Lung (tissue), 12 donors: ENCODE data around the gene PHLDA1. TPM values are rescaled to one million over a fixed set of nuclear protein-coding genes. Genes with fewer than 3 reads are reported as not detected.
A peak's percentile ranks its signal among the peaks of the same experiment; 100 is the strongest.
"Not testable (repeated sequence)": the region's sequence is repeated elsewhere in the genome, so short reads cannot be mapped to it uniquely, and the experiment has no call there.

Experiments
- ATAC-seq: fragments of 200-7000 bp; cut with Tn5 transposase; one replicate; pipeline ENCODE4 v1.9.1; 2020; ENCODE audit warnings: moderate number of reproducible peaks; ENCODE audit not compliant: insufficient read depth, low FRiP score
- DNase-seq, 3 donors: peaks; one replicate each; pipeline ENCODE4 v3.0.0-alpha.2; 2013 to 2017
- H3K27ac ChIP-seq, 2 donors: one replicate each; pipeline ENCODE4 v1.5.1; 2013; ENCODE audit warnings: mild to moderate bottlenecking in 2 of 2, moderate library complexity in 2 of 2, control low read depth in 1 of 2, inconsistent platforms in 1 of 2, low read depth in 1 of 2, low read length in 1 of 2
- H3K27me3 ChIP-seq, 3 donors: one replicate each; pipeline ENCODE4 v1.5.1; 2013; ENCODE audit warnings: low read length in 2 of 3; ENCODE audit not compliant: control insufficient read depth in 3 of 3, insufficient read depth in 3 of 3
- H3K36me3 ChIP-seq, 4 donors: one replicate each; pipeline ENCODE4 v1.5.1; 2013; ENCODE audit warnings: low read length in 4 of 4, mild to moderate bottlenecking in 1 of 4, moderate library complexity in 1 of 4; ENCODE audit not compliant: control insufficient read depth in 4 of 4, insufficient read depth in 4 of 4
- H3K4me1 ChIP-seq, 5 donors: one replicate each; pipeline ENCODE4 v1.5.1; 2013; ENCODE audit warnings: low read length in 5 of 5, mild to moderate bottlenecking in 2 of 5, moderate library complexity in 1 of 5; ENCODE audit not compliant: control insufficient read depth in 5 of 5, insufficient read depth in 5 of 5
- H3K4me3 ChIP-seq: one replicate; pipeline ENCODE4 v1.5.1; 2013; ENCODE audit warnings: mild to moderate bottlenecking, control low read depth, moderate library complexity
- H3K9ac ChIP-seq, 2 donors: one replicate each; pipeline ENCODE4 v1.5.1; 2013; ENCODE audit warnings: low read length in 2 of 2, control low read depth in 1 of 2; ENCODE audit not compliant: insufficient read depth in 1 of 2
- H3K9me3 ChIP-seq, 4 donors: one replicate each; pipeline ENCODE4 v1.5.1; 2013; ENCODE audit warnings: low read length in 3 of 4, mild to moderate bottlenecking in 1 of 4, moderate library complexity in 1 of 4; ENCODE audit not compliant: control insufficient read depth in 4 of 4, insufficient read depth in 3 of 4
- CTCF ChIP-seq: IDR thresholded peaks from 2 replicates; pipeline ENCODE4 v1.5.1; 2012; ENCODE audit warnings: mild to moderate bottlenecking; ENCODE audit errors: control extremely low read depth, extremely low read depth
- WGBS, 2 donors: extraction: QIAGEN DNeasy Blood & Tissue Kit; methylation state at CpG; one replicate each; pipeline ENCODE4 v1.1.7; 2013; 5-methylcytosine and 5-hydroxymethylcytosine counted together
- polyA plus RNA-seq, 2 donors: library from polyadenylated mRNA; stranded (reverse); fragments of 200-250 nt; gene quantifications; one replicate each; pipeline ENCODE4 v1.2.1, GENCODE V29; 2013
- total RNA-seq, 2 donors: library from RNA; depleted of rRNA in 1 of 2; stranded (reverse); fragments of >200 nt in 1 of 2; gene quantifications; one replicate each; pipeline ENCODE4 v1.2.1, GENCODE V29; 2014 to 2021
- donor health status: control.
- donor health status: control.
- donor health status: Bipolar disorder and iron deficiency.
- donor health status: healthy.
- donor health status: DM: yes; HTN: yes; CAD: no.

PHLDA1 gene
- total and polyA plus RNA-seq, 4 donors, result 6.5 to 22.1 (median 17.2) TPM

- no peak for TF ChIP-seq CTCF
Observed at GRCh38 chr12:75991753-75992152, 39.8 kb downstream of the PHLDA1 start.

GRCh38 chr12:75990189-75990912, 41.2 kb downstream of the PHLDA1 start:
- peak; percentile 76 for ATAC-seq
- no peak for TF ChIP-seq CTCF
- Histone ChIP-seq H3K27ac (no peak overlapping the region), H3K4me3 (no peak overlapping the region), H3K4me1 (peaks cover 0 to 8% (median 7%) of the 10 kb centered on the region in 5 donors), H3K27me3 (no peaks in the 10 kb centered on the region), H3K9ac (no peak overlapping the region), H3K9me3 (no peaks in the 10 kb centered on the region), H3K36me3 (no peaks in the 10 kb centered on the region)
- peak in 1 of 3 donors; percentile 56 for DNase-seq
- WGBS, 2 donors, result 67 to 80% methylated on average over 4 of the region's 4 CpGs

More at GRCh38 chr12:75991753-75992152, 39.8 kb downstream of the PHLDA1 start:
- no peak for DNase-seq
- H3K9me3 ChIP-seq, result no peaks in the 10 kb centered on the region
- no peak for ATAC-seq
- H3K4me3 ChIP-seq, result no peak overlapping the region
- no peak overlapping the region for H3K27ac ChIP-seq
- H3K36me3 ChIP-seq, result no peaks in the 10 kb centered on the region
- 69 to 77% methylated on average over 5 of the region's 5 CpGs for WGBS, 2 donors
- no peak overlapping the region for H3K9ac ChIP-seq
- no peaks in the 10 kb centered on the region for H3K27me3 ChIP-seq
- H3K4me1 ChIP-seq, result peaks cover 0 to 2% (median 0%) of the 10 kb centered on the region in 5 donors

- not testable (repeated sequence) for H3K9ac ChIP-seq, H3K9me3 ChIP-seq, H3K27me3 ChIP-seq, H3K4me1 ChIP-seq, H3K36me3 ChIP-seq, DNase-seq, ATAC-seq, H3K4me3 ChIP-seq, H3K27ac ChIP-seq
- WGBS, 2 donors, result 94 to 100% methylated on average over 1 of the region's 1 CpG
Observed at GRCh38 chr12:75987709-75988108, 43.9 kb downstream of the PHLDA1 start.

GRCh38 chr12:75986001-75986746, 45.4 kb downstream of the PHLDA1 start:
- Histone ChIP-seq H3K27me3 (no peaks in the 10 kb centered on the region), H3K4me3 (no peak overlapping the region), H3K36me3 (no peaks in the 10 kb centered on the region), H3K4me1 (peaks cover 7 to 12% (median 8%) of the 10 kb centered on the region in 5 donors), H3K9me3 (no peaks in the 10 kb centered on the region), H3K27ac (no peak overlapping the region), H3K9ac (peak overlapping the region in 1 of 2 donors; percentile 9)
- DNase-seq, result peak in 1 of 3 donors; percentile 41
- no peak for TF ChIP-seq CTCF
- 52 to 61% methylated on average over 9 of the region's 9 CpGs for WGBS, 2 donors
- ATAC-seq, result no peak
